Epithelial cell of proximal tubule (primary cell): ENCODE measurements around the gene NCOA4. TPM values are rescaled to one million over a fixed set of nuclear protein-coding genes. Genes with fewer than 3 reads are reported as not detected.
"Not testable (repeated sequence)": the region's sequence is repeated elsewhere in the genome, so short reads cannot be mapped to it uniquely, and the experiment has no call there.

Experiments used
- DNase-seq: peaks from one replicate; pipeline ENCODE4 v3.0.0-alpha.2; 2011; ENCODE audit warnings: low read depth
- H3K4me3 ChIP-seq: 2 replicates; pipeline ENCODE4 v1.5.1; 2011; ENCODE audit warnings: low read depth, mild to moderate bottlenecking, low read length
- total RNA-seq: library from RNA; depleted of rRNA; stranded (reverse); fragments of >200 nt; gene quantifications from 2 replicates; pipeline ENCODE4 v1.2.3, GENCODE V29; 2015
- TF ChIP-seq, protein P1 (sequence below): conservative IDR thresholded peaks from 2 replicates; pipeline ENCODE4 v1.5.1; 2012; ENCODE audit warnings: low read depth, mild to moderate bottlenecking, low read length

Gene NCOA4
- total RNA-seq, 1 donor from 2014 or later, result 90.2 TPM

DNA sequence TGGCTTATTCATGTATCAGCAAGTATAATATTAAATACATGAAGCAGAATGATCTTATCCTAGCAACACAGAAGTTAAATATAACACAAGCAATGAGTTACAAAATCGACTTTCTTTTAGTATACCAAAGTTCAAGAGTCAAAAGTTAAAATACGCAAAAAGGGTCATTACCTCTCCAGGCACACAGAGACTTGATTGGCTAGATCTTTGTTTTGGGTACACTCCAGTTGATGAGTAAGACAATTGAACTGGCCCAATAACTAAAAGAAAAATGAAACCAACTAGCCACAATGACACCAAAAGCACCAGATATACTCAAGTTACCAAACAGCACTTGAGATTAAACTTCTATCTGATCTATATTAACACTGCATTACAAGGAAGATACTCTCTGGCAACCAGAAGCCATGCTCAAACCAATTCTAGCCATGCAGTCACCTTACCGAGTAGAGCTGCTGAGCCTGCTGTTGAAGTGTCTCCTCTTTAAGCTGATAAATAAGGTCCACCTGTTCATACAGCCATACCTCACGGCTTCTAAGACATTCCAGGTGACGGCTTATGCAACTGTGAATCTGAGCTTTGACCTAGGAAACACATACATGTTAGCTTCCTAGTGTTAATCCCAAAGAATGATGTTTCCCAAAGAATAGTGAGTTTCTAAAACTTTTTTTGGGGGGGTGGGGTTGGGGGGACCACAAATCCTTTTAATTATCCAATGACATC lies 15.6 kb downstream of the NCOA4 start:
- no peak for DNase-seq
- TF ChIP-seq, protein P1, sequence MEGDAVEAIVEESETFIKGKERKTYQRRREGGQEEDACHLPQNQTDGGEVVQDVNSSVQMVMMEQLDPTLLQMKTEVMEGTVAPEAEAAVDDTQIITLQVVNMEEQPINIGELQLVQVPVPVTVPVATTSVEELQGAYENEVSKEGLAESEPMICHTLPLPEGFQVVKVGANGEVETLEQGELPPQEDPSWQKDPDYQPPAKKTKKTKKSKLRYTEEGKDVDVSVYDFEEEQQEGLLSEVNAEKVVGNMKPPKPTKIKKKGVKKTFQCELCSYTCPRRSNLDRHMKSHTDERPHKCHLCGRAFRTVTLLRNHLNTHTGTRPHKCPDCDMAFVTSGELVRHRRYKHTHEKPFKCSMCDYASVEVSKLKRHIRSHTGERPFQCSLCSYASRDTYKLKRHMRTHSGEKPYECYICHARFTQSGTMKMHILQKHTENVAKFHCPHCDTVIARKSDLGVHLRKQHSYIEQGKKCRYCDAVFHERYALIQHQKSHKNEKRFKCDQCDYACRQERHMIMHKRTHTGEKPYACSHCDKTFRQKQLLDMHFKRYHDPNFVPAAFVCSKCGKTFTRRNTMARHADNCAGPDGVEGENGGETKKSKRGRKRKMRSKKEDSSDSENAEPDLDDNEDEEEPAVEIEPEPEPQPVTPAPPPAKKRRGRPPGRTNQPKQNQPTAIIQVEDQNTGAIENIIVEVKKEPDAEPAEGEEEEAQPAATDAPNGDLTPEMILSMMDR, result no peak

GRCh38 chr10:46014206-46014605 lies 16.2 kb downstream of the NCOA4 start:
- DNase-seq, result no peak
- TF ChIP-seq, protein P1, result no peak
- H3K4me3 ChIP-seq, result no peak overlapping the region

More for the DNA sequence above, 15.6 kb downstream of the NCOA4 start:
- no peak overlapping the region for H3K4me3 ChIP-seq

DNA sequence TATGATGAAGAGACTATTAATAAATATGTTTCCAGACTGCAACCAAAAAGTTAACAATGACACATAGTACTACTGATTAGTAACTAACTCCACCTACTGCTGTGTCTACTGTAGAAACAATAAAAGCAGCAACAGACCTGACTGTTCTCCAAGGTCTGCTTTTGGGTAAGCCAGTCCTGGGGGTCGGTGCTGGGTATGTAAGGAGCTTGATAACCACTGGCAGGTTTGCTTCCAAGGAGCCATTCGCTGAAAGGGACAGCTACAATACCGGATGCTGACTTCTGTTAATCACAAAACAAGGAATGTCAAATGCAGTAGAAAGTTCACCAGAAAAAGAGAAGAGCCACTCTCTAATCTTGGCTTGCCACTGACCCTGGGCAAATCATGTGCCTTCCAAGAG lies 17.7 kb downstream of the NCOA4 start:
- DNase-seq, result no peak

DNA sequence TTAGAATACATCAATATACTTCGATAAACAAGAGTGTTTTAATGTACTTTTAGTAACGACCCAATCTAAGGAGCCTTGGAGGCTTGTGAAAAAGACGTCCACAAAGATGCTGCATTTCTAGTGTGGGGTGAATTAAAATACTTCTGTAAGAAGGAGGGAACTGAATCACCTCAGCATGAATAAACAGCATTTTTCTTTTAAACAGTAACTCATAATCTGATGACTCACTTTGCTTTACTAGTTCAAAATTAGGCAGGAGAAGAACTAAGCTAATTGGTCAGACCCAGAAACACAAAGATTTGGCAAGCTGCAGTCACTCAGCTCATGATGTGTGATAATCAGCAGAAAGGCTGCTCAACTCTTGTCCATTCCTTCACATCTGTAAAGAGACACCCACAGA lies 24.2 kb downstream of the NCOA4 start:
- TF ChIP-seq, protein P1, result no peak
- H3K4me3 ChIP-seq, result no peak overlapping the region
- peak; percentile 32 for DNase-seq

More for the DNA sequence above, 17.7 kb downstream of the NCOA4 start:
- H3K4me3 ChIP-seq, result no peak overlapping the region
- TF ChIP-seq, protein P1, result no peak

GRCh38 chr10:46005383-46005782 lies 25.0 kb downstream of the NCOA4 start:
- H3K4me3 ChIP-seq, result no peak overlapping the region
- DNase-seq, result no peak
- TF ChIP-seq, protein P1, result no peak

- no peak overlapping the region for H3K4me3 ChIP-seq
- TF ChIP-seq, protein P1, result no peak
- no peak for DNase-seq
Observed at GRCh38 chr10:46004963-46005362, 25.5 kb downstream of the NCOA4 start.

GRCh38 chr10:46002916-46003693 lies 27.3 kb downstream of the NCOA4 start:
- DNase-seq, result no peak
- H3K4me3 ChIP-seq, result no peak overlapping the region
- TF ChIP-seq, protein P1, result no peak

- not testable (repeated sequence) for DNase-seq, H3K4me3 ChIP-seq
Observed at GRCh38 chr10:46002189-46002687, 28.2 kb downstream of the NCOA4 start.
